H1 (cell line): ENCODE measurements around the gene NUS1.
"Not testable (repeated sequence)": the region's sequence is repeated elsewhere in the genome, so short reads cannot be mapped to it uniquely, and the experiment has no call there.

Experiments
- CEBPB ChIP-seq: IDR thresholded peaks from 2 replicates; pipeline ENCODE4 v1.6.1; 2012; ENCODE audit warnings: low read depth, low read length
- CTCF ChIP-seq, 3 experiments: IDR thresholded peaks; 1 replicate in 2 of 3; 2 replicates in 1 of 3; pipeline versions ENCODE4 v1.5.1 to v1.6.1; 2011; ENCODE audit warnings: low read length in 3 of 3, mild to moderate bottlenecking in 3 of 3, inconsistent platforms in 2 of 3, low read depth in 1 of 3, moderate library complexity in 1 of 3; ENCODE audit not compliant: insufficient read depth in 1 of 3; ENCODE audit errors: control extremely low read depth in 1 of 3
- HDAC2 ChIP-seq, 2 experiments: fragments of 300-600 bp in 1 of 2; sonication (generic) in 1 of 2; IDR thresholded peaks; 2 replicates each; pipeline ENCODE4 v1.6.1; 2011 to 2012; ENCODE audit warnings: low read depth in 2 of 2, low read length in 2 of 2, mild to moderate bottlenecking in 2 of 2, moderate library complexity in 2 of 2, borderline replicate concordance in 1 of 2, inconsistent platforms in 1 of 2
- JUN ChIP-seq: IDR thresholded peaks from 2 replicates; pipeline ENCODE4 v1.6.1; 2011; ENCODE audit warnings: low read depth, mild to moderate bottlenecking, improper control_type of control experiment, low read length
- KDM5A ChIP-seq: fragments of 200-600 bp; IDR thresholded peaks from 2 replicates; pipeline ENCODE4 v1.7.1; 2012; ENCODE audit warnings: mild to moderate bottlenecking, low read length, inconsistent platforms, mixed read lengths
- POLR2A ChIP-seq, 2 experiments: IDR thresholded peaks; 1 replicate in 1 of 2; 2 replicates in 1 of 2; pipeline ENCODE4 v1.6.1; 2011; ENCODE audit warnings: low read depth in 2 of 2, low read length in 2 of 2, mild to moderate bottlenecking in 2 of 2; ENCODE audit errors: control extremely low read depth in 1 of 2
- POLR2AphosphoS5 ChIP-seq: IDR thresholded peaks from 2 replicates; pipeline ENCODE4 v1.6.1; 2011; ENCODE audit warnings: low read depth, low read length
- SIN3A ChIP-seq, 2 experiments: IDR thresholded peaks in 1 of 2; conservative IDR thresholded peaks in 1 of 2; 2 replicates each; pipeline ENCODE4 v1.6.1; 2011 to 2012; ENCODE audit warnings: low read length in 2 of 2, improper control_type of control experiment in 1 of 2, low read depth in 1 of 2, mild to moderate bottlenecking in 1 of 2
- SUZ12 ChIP-seq: fragments of 200-600 bp; sonication (generic); IDR thresholded peaks from 2 replicates; pipeline ENCODE4 v1.6.1; 2012; ENCODE audit warnings: mild to moderate bottlenecking, inconsistent platforms, low read length, moderate library complexity, mixed read lengths
- TF ChIP-seq, protein P1 (sequence below): IDR thresholded peaks from 2 replicates; pipeline ENCODE4 v1.6.1; 2012; ENCODE audit warnings: inconsistent platforms
- TF ChIP-seq, protein P2 (sequence below): IDR thresholded peaks from 2 replicates; pipeline ENCODE4 v1.6.1; 2011; ENCODE audit warnings: low read depth, mild to moderate bottlenecking, low read length; ENCODE audit not compliant: insufficient read depth

DNA sequence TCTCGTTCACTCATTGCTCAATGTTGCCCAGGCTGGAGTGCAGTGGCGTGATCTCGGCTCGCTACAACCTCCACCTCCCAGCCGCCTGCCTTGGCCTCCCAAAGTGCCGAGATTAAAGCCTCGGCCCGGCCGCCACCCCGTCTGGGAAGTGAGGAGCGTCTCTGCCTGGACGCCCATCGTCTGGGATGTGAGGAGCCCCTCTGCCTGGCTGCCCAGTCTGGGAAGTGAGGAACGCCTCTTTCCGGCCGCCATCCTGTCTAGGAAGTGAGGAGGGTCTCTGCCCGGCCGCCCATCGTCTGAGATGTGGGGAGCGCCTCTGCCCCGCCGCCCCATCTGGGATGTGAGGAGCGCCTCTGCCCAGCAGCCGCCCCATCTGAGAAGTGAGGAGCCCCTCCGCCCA, 75.4 kb downstream of the NUS1 start:
- TF ChIP-seq HDAC2 (IDR thresholded peaks at IDR 0.05; ENCODE audit: borderline replicate concordance in 1 of 2, low read depth in 2 of 2, low read length in 2 of 2); CTCF (IDR thresholded peaks at IDR 0.05; ENCODE audit: control extremely low read depth in 1 of 3, insufficient read depth in 1 of 3, low read depth in 1 of 3, low read length in 3 of 3); POLR2A (IDR thresholded peaks at IDR 0.05; ENCODE audit: control extremely low read depth in 1 of 2, low read depth in 2 of 2, low read length in 2 of 2); SIN3A (conservative IDR thresholded peaks at IDR 0.05 in 1 of 2, IDR thresholded peaks at IDR 0.05 in 1 of 2; ENCODE audit: low read depth in 1 of 2, low read length in 2 of 2); SUZ12; POLR2AphosphoS5; JUN; KDM5A; CEBPB: not testable (repeated sequence)
- TF ChIP-seq, protein P1, sequence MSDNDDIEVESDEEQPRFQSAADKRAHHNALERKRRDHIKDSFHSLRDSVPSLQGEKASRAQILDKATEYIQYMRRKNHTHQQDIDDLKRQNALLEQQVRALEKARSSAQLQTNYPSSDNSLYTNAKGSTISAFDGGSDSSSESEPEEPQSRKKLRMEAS = not testable (repeated sequence)
- TF ChIP-seq, protein P2, sequence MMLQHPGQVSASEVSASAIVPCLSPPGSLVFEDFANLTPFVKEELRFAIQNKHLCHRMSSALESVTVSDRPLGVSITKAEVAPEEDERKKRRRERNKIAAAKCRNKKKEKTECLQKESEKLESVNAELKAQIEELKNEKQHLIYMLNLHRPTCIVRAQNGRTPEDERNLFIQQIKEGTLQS = not testable (repeated sequence)
